ENCODE results near the gene ECT2.

ECT2 gene

DNA sequence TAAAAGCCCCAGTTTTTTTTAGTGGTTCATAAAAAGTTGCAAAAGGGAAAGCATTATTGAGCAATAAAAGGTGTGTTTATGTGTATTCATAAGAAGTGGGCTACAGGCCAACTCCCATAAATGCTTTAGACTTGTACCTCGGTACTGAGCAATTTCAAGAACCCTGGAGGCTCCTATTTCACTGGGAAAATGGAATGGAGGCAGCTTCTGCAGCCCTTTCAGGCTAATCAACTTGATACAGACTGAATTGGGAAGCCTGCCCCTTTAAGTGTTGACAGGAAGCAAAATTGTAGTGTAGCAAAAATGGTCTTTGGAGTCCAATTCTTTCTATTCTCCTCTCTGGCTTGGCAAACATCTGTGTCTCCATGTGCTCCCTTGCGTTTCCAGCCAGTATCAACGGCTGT is 118.8 kb downstream of the ECT2 start:
- ChIA-PET POLR2A (ENCODE audit: low non-redundant PET) (no interaction called here), CTCF (interaction anchor here (0.7 kb wide), 1 partner anchor 15 kb away, joined by 4 read pairs; no protein-coding TSS in a partner anchor)
- TF ChIP-seq, protein P1, sequence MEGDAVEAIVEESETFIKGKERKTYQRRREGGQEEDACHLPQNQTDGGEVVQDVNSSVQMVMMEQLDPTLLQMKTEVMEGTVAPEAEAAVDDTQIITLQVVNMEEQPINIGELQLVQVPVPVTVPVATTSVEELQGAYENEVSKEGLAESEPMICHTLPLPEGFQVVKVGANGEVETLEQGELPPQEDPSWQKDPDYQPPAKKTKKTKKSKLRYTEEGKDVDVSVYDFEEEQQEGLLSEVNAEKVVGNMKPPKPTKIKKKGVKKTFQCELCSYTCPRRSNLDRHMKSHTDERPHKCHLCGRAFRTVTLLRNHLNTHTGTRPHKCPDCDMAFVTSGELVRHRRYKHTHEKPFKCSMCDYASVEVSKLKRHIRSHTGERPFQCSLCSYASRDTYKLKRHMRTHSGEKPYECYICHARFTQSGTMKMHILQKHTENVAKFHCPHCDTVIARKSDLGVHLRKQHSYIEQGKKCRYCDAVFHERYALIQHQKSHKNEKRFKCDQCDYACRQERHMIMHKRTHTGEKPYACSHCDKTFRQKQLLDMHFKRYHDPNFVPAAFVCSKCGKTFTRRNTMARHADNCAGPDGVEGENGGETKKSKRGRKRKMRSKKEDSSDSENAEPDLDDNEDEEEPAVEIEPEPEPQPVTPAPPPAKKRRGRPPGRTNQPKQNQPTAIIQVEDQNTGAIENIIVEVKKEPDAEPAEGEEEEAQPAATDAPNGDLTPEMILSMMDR (conservative IDR thresholded peaks at IDR 0.05; ENCODE audit: low read depth), result no peak
- no peak overlapping the region for H3K27ac ChIP-seq
- DNase-seq (ENCODE audit: low spot score), result peak; percentile 32

- no peak for DNase-seq (ENCODE audit: low spot score)
- TF ChIP-seq, protein P1 (conservative IDR thresholded peaks at IDR 0.05; ENCODE audit: low read depth), result no peak
- ChIA-PET CTCF (no interaction called here), POLR2A (ENCODE audit: low non-redundant PET) (no interaction called here)
- H3K27ac ChIP-seq, result no peak overlapping the region
Measured at GRCh38 chr3:172869784-172870518, 119.4 kb downstream of the ECT2 start.
